Endothelial cell of hepatic sinusoid (primary cell): Measurements from ENCODE around the gene ANKRD23.
"Not testable (repeated sequence)": the region's sequence is repeated elsewhere in the genome, so short reads cannot be mapped to it uniquely, and the experiment has no call there.

Source experiments
- in situ Hi-C: cut with HindIII; loops from 2 replicates; pipeline ENCODE4 v1.10.0; 2017; ENCODE audit warnings: low sequenced_read_pairs

The ANKRD23 gene

DNA sequence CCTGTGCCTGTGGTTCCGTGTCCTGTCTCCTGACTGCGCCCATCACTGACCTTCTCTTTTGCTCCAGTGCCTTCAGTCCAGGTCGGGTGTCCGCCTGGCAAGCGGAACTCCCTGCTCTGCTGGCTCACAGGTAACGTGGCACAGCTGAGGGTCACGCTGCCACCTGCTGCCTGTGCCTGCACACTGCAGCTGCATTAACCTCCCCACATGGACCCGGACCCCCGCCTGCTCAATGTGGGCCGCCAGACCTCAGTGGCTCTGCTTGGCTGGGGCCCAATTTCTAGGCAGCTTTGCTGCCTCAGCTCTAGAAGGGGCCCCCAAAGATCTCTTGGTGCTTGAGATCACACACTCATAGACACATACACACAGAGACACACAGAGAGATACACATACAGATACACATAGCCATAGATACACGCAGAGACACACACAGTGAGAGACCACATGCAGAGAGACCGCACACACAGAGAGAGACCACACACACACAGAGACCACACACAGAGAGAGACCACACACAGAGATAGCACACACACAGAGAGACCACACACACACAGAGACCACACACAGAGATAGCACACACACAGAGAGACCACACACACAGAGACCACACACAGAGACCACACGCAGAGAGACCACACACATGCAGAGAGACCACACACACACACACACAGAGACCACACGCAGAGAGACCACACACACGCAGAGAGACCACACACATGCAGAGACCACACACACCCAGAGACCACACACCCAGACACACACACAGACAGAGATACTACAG is 42.6 kb downstream of the ANKRD23 start:
- in situ Hi-C loops: no loop called here

- in situ Hi-C loops: no loop called here
Observed at GRCh38 chr2:96800061-96801004, 43.5 kb downstream of the ANKRD23 start.

DNA sequence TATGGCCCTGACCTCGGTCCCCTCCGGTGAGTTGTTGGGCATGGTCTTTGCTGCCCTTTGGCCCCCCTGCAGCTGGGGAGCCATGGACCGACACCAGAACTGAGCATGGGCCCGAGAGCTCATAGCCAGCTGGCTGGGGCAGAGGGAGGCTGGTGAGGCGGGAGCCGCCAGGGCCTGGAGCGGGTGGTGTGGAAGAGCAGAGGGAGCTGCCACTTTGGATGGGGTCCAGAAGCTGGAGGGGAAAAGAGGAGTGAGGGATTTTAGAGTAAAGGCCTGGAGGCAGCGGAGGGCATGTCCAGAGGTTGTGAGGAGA is 44.2 kb downstream of the ANKRD23 start:
- in situ Hi-C loops: no loop called here

- in situ Hi-C loops: no loop called here
Observed at GRCh38 chr2:96798733-96799622, 44.8 kb downstream of the ANKRD23 start.

GRCh38 chr2:96797066-96797625 is 46.7 kb downstream of the ANKRD23 start:
- in situ Hi-C loops: no loop called here

GRCh38 chr2:96796497-96796896 is 47.3 kb downstream of the ANKRD23 start:
- in situ Hi-C loops: not testable (repeated sequence)

DNA sequence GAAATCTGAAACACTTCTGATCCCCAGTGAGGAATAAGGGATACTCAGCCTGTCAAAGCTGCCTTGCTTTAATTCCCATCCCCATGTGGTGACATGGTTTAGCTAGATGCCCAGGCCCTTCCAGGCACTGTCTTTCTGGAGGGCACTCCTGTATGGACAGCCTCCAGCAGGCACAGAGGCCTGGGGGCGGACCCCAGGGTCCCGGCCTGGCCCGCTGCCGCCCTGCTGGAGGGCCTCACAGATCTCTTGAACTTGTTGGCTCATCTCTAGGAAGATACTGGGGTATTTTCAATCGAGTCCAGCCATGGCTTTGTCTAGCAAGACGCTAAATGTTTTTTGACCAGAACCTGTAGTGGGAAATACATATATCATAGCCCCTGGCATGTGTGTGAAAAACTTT is 48.7 kb downstream of the ANKRD23 start:
- in situ Hi-C loops: no loop called here

GRCh38 chr2:96792772-96793749 is 50.8 kb downstream of the ANKRD23 start:
- in situ Hi-C loops: no loop called here

DNA sequence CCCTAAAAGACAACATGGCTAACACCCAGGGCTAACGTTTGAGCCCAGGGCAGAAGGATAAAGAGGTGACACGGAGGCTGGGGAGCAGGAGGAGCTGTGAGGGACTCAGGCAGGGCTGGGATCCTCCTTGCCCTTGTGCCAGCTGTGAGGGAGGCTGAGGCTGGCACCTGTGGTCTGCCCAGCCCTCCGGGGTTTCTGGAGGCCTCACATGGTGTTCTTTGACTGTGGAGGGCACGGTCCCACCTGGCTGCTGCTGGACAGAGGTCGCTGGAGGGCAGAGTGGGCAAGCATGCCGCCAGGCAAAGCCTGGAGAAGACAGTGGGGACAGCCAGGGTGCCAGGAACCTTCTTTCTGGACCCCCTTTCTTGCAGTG is 54.6 kb downstream of the ANKRD23 start:
- in situ Hi-C loops: no loop called here

GRCh38 chr2:96788442-96789244 is 55.2 kb downstream of the ANKRD23 start:
- in situ Hi-C loops: no loop called here
